ES-I3 (cell line): Measurements from ENCODE around the gene ESRRA.

Experiments used
- H3K36me3 ChIP-seq: 2 replicates; pipeline ENCODE4 v1.6.1; 2013; ENCODE audit warnings: mild to moderate bottlenecking, low read length, control low read depth, moderate library complexity; ENCODE audit not compliant: insufficient read depth
- H3K4me1 ChIP-seq: 2 replicates; pipeline ENCODE4 v1.6.1; 2013; ENCODE audit warnings: mild to moderate bottlenecking, control low read depth, low read length; ENCODE audit not compliant: insufficient read depth
- H3K9ac ChIP-seq: 2 replicates; pipeline ENCODE4 v1.6.1; 2013; ENCODE audit warnings: low read depth, mild to moderate bottlenecking, low read length, moderate library complexity
- H3K9me3 ChIP-seq: 2 replicates; pipeline ENCODE4 v1.6.1; 2013; ENCODE audit warnings: mild to moderate bottlenecking, low read length, moderate library complexity; ENCODE audit not compliant: control insufficient read depth, insufficient read depth

ESRRA gene

GRCh38 chr11:64357904-64358535 is 52.7 kb downstream of the ESRRA start:
- peak overlapping the region; percentile 86 for H3K9ac ChIP-seq
- H3K9me3 ChIP-seq = no peaks in the 10 kb centered on the region
- H3K36me3 ChIP-seq = 0 out of 2 replicates have a peak, but pooled peaks cover 3% of the 10 kb centered on the region
- peaks cover 26% of the 10 kb centered on the region; the same call in 1 of the 2 replicates for H3K4me1 ChIP-seq

GRCh38 chr11:64358536-64358906 is 53.2 kb downstream of the ESRRA start:
- Histone ChIP-seq H3K9ac (peak overlapping the region; percentile 86), H3K36me3 (0 out of 2 replicates have a peak, but pooled peaks cover 3% of the 10 kb centered on the region), H3K9me3 (no peaks in the 10 kb centered on the region), H3K4me1 (peaks cover 26% of the 10 kb centered on the region; the same call in 1 of the 2 replicates)

GRCh38 chr11:64358907-64359711 is 53.8 kb downstream of the ESRRA start, which contains the start of gene RPS6KA4:
RPS6KA4 (plus strand) TSS chr11:64359162; CDS start chr11:64359236, 74 bp downstream.
- H3K36me3 ChIP-seq = 0 out of 2 replicates have a peak, but pooled peaks cover 3% of the 10 kb centered on the region
- peak within 1 kb of the TSS; percentile 86 for H3K9ac ChIP-seq
- peaks cover 26% of the 10 kb centered on the region; the same call in 1 of the 2 replicates for H3K4me1 ChIP-seq
- no peaks in the 10 kb centered on the region for H3K9me3 ChIP-seq

- H3K4me1 ChIP-seq = peaks cover 26% of the 10 kb centered on the region; the same call in 1 of the 2 replicates
- H3K36me3 ChIP-seq = 0 out of 2 replicates have a peak, but pooled peaks cover 3% of the 10 kb centered on the region
- peak overlapping the region; percentile 86 for H3K9ac ChIP-seq
- no peaks in the 10 kb centered on the region for H3K9me3 ChIP-seq
These were observed 54.6 kb downstream of the ESRRA start for GRCh38 chr11:64359712-64360445.

- Histone ChIP-seq H3K36me3 (0 out of 2 replicates have a peak, but pooled peaks cover 3% of the 10 kb centered on the region), H3K4me1 (peaks cover 23% of the 10 kb centered on the region; the same call in 1 of the 2 replicates), H3K9me3 (no peaks in the 10 kb centered on the region), H3K9ac (no peak overlapping the region)
These were observed 55.2 kb downstream of the ESRRA start for GRCh38 chr11:64360448-64360921.

- H3K36me3 ChIP-seq = peaks cover 6% of the 10 kb centered on the region; the same call in 1 of the 2 replicates
- no peak overlapping the region for H3K9ac ChIP-seq
- peaks cover 18% of the 10 kb centered on the region; the same call in 1 of the 2 replicates for H3K4me1 ChIP-seq
- no peaks in the 10 kb centered on the region for H3K9me3 ChIP-seq
These were observed 56.3 kb downstream of the ESRRA start for GRCh38 chr11:64361659-64362058.

- Histone ChIP-seq H3K9ac (no peak overlapping the region), H3K36me3 (peaks cover 6% of the 10 kb centered on the region; the same call in 1 of the 2 replicates), H3K4me1 (peaks cover 14% of the 10 kb centered on the region; the same call in 1 of the 2 replicates), H3K9me3 (no peaks in the 10 kb centered on the region)
These were observed 57.0 kb downstream of the ESRRA start for GRCh38 chr11:64362339-64362738.

GRCh38 chr11:64364435-64364834 is 59.1 kb downstream of the ESRRA start:
- no peaks in the 10 kb centered on the region for H3K4me1 ChIP-seq
- H3K36me3 ChIP-seq = peaks cover 6% of the 10 kb centered on the region; the same call in 1 of the 2 replicates
- no peaks in the 10 kb centered on the region for H3K9me3 ChIP-seq
- no peak overlapping the region for H3K9ac ChIP-seq

- peaks cover 6% of the 10 kb centered on the region; the same call in 1 of the 2 replicates for H3K36me3 ChIP-seq
- no peak overlapping the region for H3K9ac ChIP-seq
These were observed 59.6 kb downstream of the ESRRA start for GRCh38 chr11:64364911-64365310.

More at GRCh38 chr11:64364911-64365310, 59.6 kb downstream of the ESRRA start:
- Histone ChIP-seq H3K9me3 (no peaks in the 10 kb centered on the region), H3K4me1 (no peaks in the 10 kb centered on the region)
